DOHH2 (cell line): ENCODE results near the gene OXSR1.

Experiments
- H3F3A ChIP-seq: fragments of 200-600 bp; sonication (generic), shearing (Covaris generic); 2 replicates; pipeline ENCODE4 v1.6.0; 2016; ENCODE audit warnings: antibody characterized with exemption, mild to moderate bottlenecking; ENCODE audit not compliant: control insufficient read depth, insufficient read depth
- H3K27ac ChIP-seq: fragments of 200-600 bp; sonication (generic); 2 replicates; pipeline ENCODE4 v1.5.1; 2014; ENCODE audit warnings: low read depth, mild to moderate bottlenecking, low read length, moderate library complexity
- H3K27me3 ChIP-seq: fragments of 200-600 bp; sonication (generic); 2 replicates; pipeline ENCODE4 v1.6.1; 2014; ENCODE audit warnings: mild to moderate bottlenecking, low read length, mixed read lengths; ENCODE audit not compliant: control insufficient read depth
- H3K36me3 ChIP-seq: fragments of 200-600 bp; sonication (generic); 2 replicates; pipeline ENCODE4 v1.6.1; 2014; ENCODE audit warnings: mild to moderate bottlenecking, low read length, moderate library complexity, mixed read lengths; ENCODE audit not compliant: control insufficient read depth
- H3K4me1 ChIP-seq: fragments of 200-600 bp; sonication (generic); 2 replicates; pipeline ENCODE4 v1.6.1; 2014; ENCODE audit warnings: mild to moderate bottlenecking, low read length, mixed read lengths; ENCODE audit not compliant: control insufficient read depth
- H3K4me2 ChIP-seq: fragments of 200-600 bp; sonication (generic); 2 replicates; pipeline ENCODE4 v1.6.0; 2014; ENCODE audit warnings: mild to moderate bottlenecking, low read length, moderate library complexity
- H3K4me3 ChIP-seq: fragments of 200-600 bp; sonication (generic); 2 replicates; pipeline ENCODE4 v1.5.1; 2014; ENCODE audit warnings: mild to moderate bottlenecking, low read length, mixed read lengths
- H3K79me2 ChIP-seq: fragments of 200-600 bp; sonication (generic); 2 replicates; pipeline ENCODE4 v1.6.1; 2014; ENCODE audit warnings: mild to moderate bottlenecking, low read length, mixed read lengths; ENCODE audit not compliant: control insufficient read depth
- H3K9me2 ChIP-seq: fragments of 200-600 bp; sonication (generic); replicated peaks from 2 replicates; pipeline ENCODE4 v1.6.1; 2014; ENCODE audit warnings: mild to moderate bottlenecking, low read length, mixed read lengths; ENCODE audit not compliant: control insufficient read depth
- H3K9me3 ChIP-seq: fragments of 200-600 bp; sonication (generic); 2 replicates; pipeline ENCODE4 v1.6.1; 2014; ENCODE audit warnings: antibody characterized with exemption, low read length, mixed read lengths; ENCODE audit not compliant: control insufficient read depth, insufficient read depth
- H4K20me1 ChIP-seq: fragments of 200-600 bp; sonication (generic); 2 replicates; pipeline ENCODE4 v1.6.0; 2014; ENCODE audit warnings: low read depth, mild to moderate bottlenecking, antibody characterized with exemption, low read length, moderate library complexity; ENCODE audit not compliant: control insufficient read depth, insufficient read depth
- EZH2phosphoT487 ChIP-seq: fragments of 200-600 bp; sonication (generic); IDR thresholded peaks from 2 replicates; pipeline ENCODE4 v1.6.1; 2017; ENCODE audit warnings: borderline replicate concordance, mild to moderate bottlenecking, antibody characterized with exemption, low read length, moderate library complexity, mixed read lengths
- TF ChIP-seq, protein P1 (sequence below): fragments of 200-600 bp; sonication (generic); IDR thresholded peaks from one replicate; pipeline ENCODE4 v1.5.1; 2014; ENCODE audit warnings: antibody characterized with exemption, mild to moderate bottlenecking, low read depth, low read length; ENCODE audit not compliant: poor library complexity, severe bottlenecking

OXSR1 gene

DNA sequence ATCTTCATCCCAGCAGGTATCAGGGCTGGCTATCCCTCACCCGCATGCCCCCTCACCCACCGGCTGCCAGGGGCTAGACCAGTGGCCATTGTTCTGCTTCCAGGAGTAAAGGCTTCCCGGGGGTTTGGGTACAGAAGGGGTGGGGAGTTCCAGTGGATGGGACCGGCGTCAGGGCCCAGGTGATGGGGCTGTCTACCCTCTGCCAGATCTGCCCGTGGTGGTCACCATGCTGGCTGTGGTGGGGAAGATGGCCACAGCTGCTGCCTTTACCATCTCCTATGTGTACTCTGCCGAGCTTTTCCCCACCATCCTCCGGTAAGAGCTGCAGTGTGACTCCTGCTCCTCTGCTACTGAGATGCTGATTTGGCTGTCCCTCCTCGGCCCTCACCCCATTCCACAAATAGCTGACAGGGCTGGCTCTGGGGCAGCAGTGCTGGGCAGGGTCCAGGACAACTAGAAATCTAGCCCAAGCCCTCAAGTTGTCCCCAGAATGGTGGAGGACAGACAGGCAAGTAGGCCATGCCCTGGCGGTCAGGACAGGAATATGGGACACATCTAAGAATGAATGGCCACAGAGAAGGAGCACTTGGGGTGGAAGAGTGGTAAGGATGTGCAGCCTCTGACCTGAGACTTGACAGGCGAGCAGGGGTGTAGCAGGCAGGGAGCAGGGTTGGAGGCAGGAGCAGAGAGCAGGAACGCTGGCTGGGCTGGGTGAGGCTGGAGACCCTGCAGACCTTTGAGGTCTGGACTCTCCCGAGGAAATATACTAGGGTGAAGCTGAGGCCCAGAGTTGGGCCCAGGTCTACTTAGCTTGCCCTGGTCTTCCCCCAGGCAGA is 111.0 kb downstream of the OXSR1 start:
- H3K36me3 ChIP-seq, result no peaks in the 10 kb centered on the region
- no peaks in the 10 kb centered on the region for H3F3A ChIP-seq
- H3K27ac ChIP-seq, result no peak overlapping the region
- H3K27me3 ChIP-seq, result no peaks in the 10 kb centered on the region
- H4K20me1 ChIP-seq, result no peaks in the 10 kb centered on the region
- no peaks in the 10 kb centered on the region for H3K79me2 ChIP-seq
- no peaks in the 10 kb centered on the region for H3K9me2 ChIP-seq
- TF ChIP-seq EZH2phosphoT487, result no peak
- TF ChIP-seq, protein P1, sequence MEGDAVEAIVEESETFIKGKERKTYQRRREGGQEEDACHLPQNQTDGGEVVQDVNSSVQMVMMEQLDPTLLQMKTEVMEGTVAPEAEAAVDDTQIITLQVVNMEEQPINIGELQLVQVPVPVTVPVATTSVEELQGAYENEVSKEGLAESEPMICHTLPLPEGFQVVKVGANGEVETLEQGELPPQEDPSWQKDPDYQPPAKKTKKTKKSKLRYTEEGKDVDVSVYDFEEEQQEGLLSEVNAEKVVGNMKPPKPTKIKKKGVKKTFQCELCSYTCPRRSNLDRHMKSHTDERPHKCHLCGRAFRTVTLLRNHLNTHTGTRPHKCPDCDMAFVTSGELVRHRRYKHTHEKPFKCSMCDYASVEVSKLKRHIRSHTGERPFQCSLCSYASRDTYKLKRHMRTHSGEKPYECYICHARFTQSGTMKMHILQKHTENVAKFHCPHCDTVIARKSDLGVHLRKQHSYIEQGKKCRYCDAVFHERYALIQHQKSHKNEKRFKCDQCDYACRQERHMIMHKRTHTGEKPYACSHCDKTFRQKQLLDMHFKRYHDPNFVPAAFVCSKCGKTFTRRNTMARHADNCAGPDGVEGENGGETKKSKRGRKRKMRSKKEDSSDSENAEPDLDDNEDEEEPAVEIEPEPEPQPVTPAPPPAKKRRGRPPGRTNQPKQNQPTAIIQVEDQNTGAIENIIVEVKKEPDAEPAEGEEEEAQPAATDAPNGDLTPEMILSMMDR, result no peak
- H3K4me2 ChIP-seq, result no peak overlapping the region
- H3K9me3 ChIP-seq, result no peaks in the 10 kb centered on the region
- peaks cover 4% of the 10 kb centered on the region; the same call in 1 of the 2 replicates for H3K4me1 ChIP-seq
- no peak overlapping the region for H3K4me3 ChIP-seq

DNA sequence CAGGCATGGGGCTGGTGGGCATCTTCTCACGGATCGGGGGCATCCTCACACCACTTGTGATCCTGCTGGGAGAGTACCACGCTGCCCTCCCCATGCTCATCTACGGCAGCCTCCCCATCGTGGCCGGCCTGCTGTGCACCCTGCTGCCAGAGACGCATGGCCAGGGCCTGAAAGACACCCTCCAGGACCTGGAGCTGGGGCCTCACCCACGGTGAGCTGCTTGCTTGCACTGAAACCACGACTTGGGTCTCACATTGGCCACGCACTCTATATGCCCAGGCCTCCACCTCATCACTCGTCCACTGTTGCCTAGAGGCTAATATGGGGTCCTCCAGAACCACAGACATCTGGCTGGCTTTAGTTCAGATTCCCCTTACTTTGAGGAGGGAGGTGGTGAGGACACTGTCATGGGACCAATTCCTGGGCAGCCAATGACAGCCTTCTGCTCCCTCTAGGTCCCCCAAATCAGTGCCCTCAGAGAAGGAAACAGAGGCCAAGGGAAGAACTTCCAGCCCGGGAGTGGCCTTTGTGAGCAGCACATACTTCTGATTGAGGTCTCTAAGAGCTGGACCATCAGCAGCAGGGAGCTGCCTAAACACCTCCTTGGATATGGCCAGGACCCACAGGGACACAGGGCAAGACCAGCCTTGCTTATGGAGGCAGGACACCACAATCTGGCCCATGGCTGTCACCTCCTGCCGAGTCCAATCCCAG is 111.7 kb downstream of the OXSR1 start:
- Histone ChIP-seq H3K27ac (no peak overlapping the region), H4K20me1 (no peaks in the 10 kb centered on the region), H3K36me3 (no peaks in the 10 kb centered on the region), H3K27me3 (no peaks in the 10 kb centered on the region), H3K4me2 (no peak overlapping the region), H3K9me2 (no peaks in the 10 kb centered on the region), H3K9me3 (no peaks in the 10 kb centered on the region), H3K4me3 (no peak overlapping the region), H3K79me2 (no peaks in the 10 kb centered on the region), H3F3A (no peaks in the 10 kb centered on the region), H3K4me1 (peaks cover 4% of the 10 kb centered on the region; the same call in 1 of the 2 replicates)
- TF ChIP-seq EZH2phosphoT487, result no peak
- TF ChIP-seq, protein P1, result no peak

DNA sequence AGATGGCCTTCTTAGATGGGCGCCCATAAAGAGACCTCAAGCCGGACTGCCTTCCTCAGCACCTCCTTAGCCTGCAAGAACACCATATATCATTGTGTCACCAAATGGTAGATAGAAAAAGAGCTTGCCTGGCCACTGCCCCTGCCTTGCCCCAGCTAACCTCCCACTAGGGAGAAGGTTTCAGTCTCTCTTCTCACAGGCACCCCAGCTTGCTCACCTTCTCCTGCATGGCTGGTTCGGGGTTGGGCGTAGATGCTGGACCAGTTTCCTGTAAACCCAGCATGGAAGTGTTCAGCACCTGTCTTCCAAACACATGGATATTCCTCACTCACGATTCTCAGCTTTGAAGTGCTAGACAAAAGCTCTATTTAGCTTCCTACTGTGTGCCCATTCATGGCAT is 113.5 kb downstream of the OXSR1 start:
- TF ChIP-seq, protein P1, result no peak
- no peak for TF ChIP-seq EZH2phosphoT487
- Histone ChIP-seq H3K9me2 (no peaks in the 10 kb centered on the region), H3K27ac (no peak overlapping the region), H3K27me3 (no peaks in the 10 kb centered on the region), H3K9me3 (no peaks in the 10 kb centered on the region), H3K4me2 (no peak overlapping the region), H3K36me3 (no peaks in the 10 kb centered on the region), H3K4me3 (no peak overlapping the region), H4K20me1 (no peaks in the 10 kb centered on the region), H3K4me1 (no peaks in the 10 kb centered on the region), H3F3A (no peaks in the 10 kb centered on the region), H3K79me2 (no peaks in the 10 kb centered on the region)
